Neural cell (in vitro differentiated cells): Measurements from ENCODE around the gene TSPAN7.

ENCODE experiments used
- CTCF ChIP-seq: fragments of 450-650 bp; IDR thresholded peaks from 2 replicates; pipeline ENCODE4 v1.5.1; 2014; ENCODE audit warnings: antibody characterized with exemption, mild to moderate bottlenecking, moderate library complexity; ENCODE audit not compliant: poor library complexity, severe bottlenecking
- EP300 ChIP-seq: fragments of 450-650 bp; conservative IDR thresholded peaks from 2 replicates; pipeline ENCODE4 v1.6.1; 2014; ENCODE audit warnings: antibody characterized with exemption, mild to moderate bottlenecking, moderate library complexity; ENCODE audit not compliant: poor library complexity, severe bottlenecking
- EZH2 ChIP-seq: fragments of 200-600, 300-800 bp; shearing (Covaris generic), sonication (generic); IDR thresholded peaks from 2 replicates; pipeline ENCODE4 v1.6.1; 2014; ENCODE audit warnings: antibody characterized with exemption, low read length, borderline replicate concordance, mild to moderate bottlenecking; ENCODE audit not compliant: insufficient read depth, poor library complexity, severe bottlenecking
- POLR2AphosphoS5 ChIP-seq: IDR thresholded peaks from 2 replicates; pipeline ENCODE4 v1.6.1; 2012
- RAD21 ChIP-seq: fragments of 450-650 bp; conservative IDR thresholded peaks from 2 replicates; pipeline ENCODE4 v1.6.1; 2014; ENCODE audit warnings: antibody characterized with exemption, mild to moderate bottlenecking, moderate library complexity
- REST ChIP-seq: IDR thresholded peaks from 2 replicates; pipeline ENCODE4 v1.6.1; 2012; ENCODE audit warnings: borderline replicate concordance
- SMC3 ChIP-seq: fragments of 450-650 bp; conservative IDR thresholded peaks from 2 replicates; pipeline ENCODE4 v1.6.1; 2014; ENCODE audit warnings: antibody characterized with exemption, mild to moderate bottlenecking, moderate library complexity; ENCODE audit not compliant: poor library complexity

- TF ChIP-seq EZH2, result no peak
- no peak for TF ChIP-seq REST
- TF ChIP-seq CTCF, result no peak
- TF ChIP-seq EP300, result no peak
- TF ChIP-seq RAD21, result no peak
- TF ChIP-seq SMC3, result no peak
- TF ChIP-seq POLR2AphosphoS5, result no peak
These were observed 65.0 kb downstream of the TSPAN7 start for GRCh38 chrX:38626296-38626695.
